IMR-90 (cell line): Measurements from ENCODE around the gene TDRD3. TPM values are rescaled to one million over a fixed set of nuclear protein-coding genes. Genes with fewer than 3 reads are reported as not detected.

Source experiments
- ATAC-seq: fragments of 200-7000 bp; cut with Tn5 transposase; 2 replicates; pipeline ENCODE4 v1.9.1; 2020; ENCODE audit warnings: low read depth, mild to moderate bottlenecking, moderate library complexity
- BruUV-seq: library from RNA; stranded (reverse); fragments of 400-500 nt; replicated peaks from 2 replicates; lab custom pipeline; 2021; lab: Mats Ljungman, UMichigan
- CTCF ChIA-PET: fragments of 300-600 bp; formaldehyde crosslinking; extraction: SDS; loops from one replicate; lab custom pipeline; 2021; ENCODE audit warnings: antibody characterized with exemption; lab: Yijun Ruan, JAX
- POLR2A ChIA-PET: fragments of 300-600 bp; sonication (Branson Sonifier 250); formaldehyde crosslinking; loops from one replicate; lab custom pipeline; 2022; ENCODE audit warnings: antibody characterized with exemption; ENCODE audit not compliant: unreplicated experiment; lab: Charles Lee
- DNase-seq: peaks from one replicate; pipeline ENCODE4 v3.0.0; 2013
- H2AFZ ChIP-seq: replicated peaks from 2 replicates; pipeline ENCODE3; 2013; ENCODE audit warnings: low read length, mild to moderate bottlenecking; ENCODE audit not compliant: poor library complexity
- H2AK5ac ChIP-seq: 2 replicates; pipeline ENCODE4 v1.6.1; 2013; ENCODE audit warnings: low read depth, low read length, inconsistent platforms
- H2AK9ac ChIP-seq: replicated peaks from 2 replicates; pipeline ENCODE3; 2013; ENCODE audit warnings: mild to moderate bottlenecking, low read depth, low read length, moderate library complexity; ENCODE audit not compliant: poor library complexity
- H2BK120ac ChIP-seq: 2 replicates; pipeline ENCODE4 v1.6.1; 2013; ENCODE audit warnings: low read depth, low read length, inconsistent platforms
- H2BK15ac ChIP-seq: 3 replicates; pipeline ENCODE4 v1.6.1; 2013; ENCODE audit warnings: low read depth, low read length, inconsistent platforms
- H2BK20ac ChIP-seq: 2 replicates; pipeline ENCODE4 v1.6.1; 2013; ENCODE audit warnings: low read depth, mild to moderate bottlenecking, inconsistent platforms, low read length, moderate library complexity
- H2BK5ac ChIP-seq: 2 replicates; pipeline ENCODE4 v1.6.1; 2013; ENCODE audit warnings: mild to moderate bottlenecking, low read depth, low read length, inconsistent platforms; ENCODE audit not compliant: poor library complexity, severe bottlenecking
- H3K14ac ChIP-seq: replicated peaks from 2 replicates; pipeline ENCODE4 v1.6.1; 2013; ENCODE audit warnings: low read depth, low read length, inconsistent platforms
- H3K18ac ChIP-seq: 2 replicates; pipeline ENCODE4 v1.6.1; 2013; ENCODE audit warnings: low read depth, low read length, control low read depth
- H3K23ac ChIP-seq: 2 replicates; pipeline ENCODE4 v1.6.1; 2013; ENCODE audit warnings: low read depth, low read length, inconsistent platforms
- H3K27ac ChIP-seq: 2 replicates; pipeline ENCODE4 v1.5.1; 2013; ENCODE audit warnings: mild to moderate bottlenecking, control low read depth, low read length; ENCODE audit not compliant: insufficient read depth
- H3K27me3 ChIP-seq: 2 replicates; pipeline ENCODE4 v1.6.1; 2013; ENCODE audit warnings: low read length; ENCODE audit not compliant: control insufficient read depth, insufficient read depth
- H3K36me3 ChIP-seq: 2 replicates; pipeline ENCODE4 v1.6.1; 2013; ENCODE audit warnings: low read length, mixed read lengths; ENCODE audit not compliant: control insufficient read depth, insufficient read depth
- H3K4ac ChIP-seq: 2 replicates; pipeline ENCODE4 v1.6.1; 2013; ENCODE audit warnings: low read depth, low read length, inconsistent platforms
- H3K4me1 ChIP-seq: 2 replicates; pipeline ENCODE4 v1.6.1; 2013; ENCODE audit warnings: low read length, mixed read lengths; ENCODE audit not compliant: control insufficient read depth, insufficient read depth
- H3K4me2 ChIP-seq: 2 replicates; pipeline ENCODE4 v1.6.1; 2013; ENCODE audit warnings: low read depth, mild to moderate bottlenecking, control low read depth, low read length, moderate library complexity
- H3K4me3 ChIP-seq: 2 replicates; pipeline ENCODE4 v1.5.1; 2013; ENCODE audit warnings: low read depth, mild to moderate bottlenecking, control low read depth, low read length, moderate library complexity; ENCODE audit not compliant: insufficient read depth
- H3K56ac ChIP-seq: 2 replicates; pipeline ENCODE4 v1.6.1; 2013; ENCODE audit warnings: low read length, inconsistent platforms; ENCODE audit not compliant: insufficient read depth; ENCODE audit errors: extremely low read depth
- H3K79me1 ChIP-seq, 2 experiments: 2 replicates each; pipeline ENCODE4 v1.6.1; 2013; ENCODE audit warnings: low read length in 2 of 2, inconsistent platforms in 1 of 2, low read depth in 1 of 2
- H3K9ac ChIP-seq: 2 replicates; pipeline ENCODE4 v1.6.1; 2013; ENCODE audit warnings: low read depth, low read length, control low read depth
- H3K9me1 ChIP-seq: 2 replicates; pipeline ENCODE4 v1.6.1; 2013; ENCODE audit warnings: low read length, inconsistent platforms; ENCODE audit not compliant: insufficient read depth
- H3K9me3 ChIP-seq: 2 replicates; pipeline ENCODE4 v1.6.1; 2013; ENCODE audit warnings: low read length; ENCODE audit not compliant: control insufficient read depth, insufficient read depth
- H4K20me1 ChIP-seq: 2 replicates; pipeline ENCODE4 v1.6.1; 2013; ENCODE audit warnings: low read length, inconsistent platforms; ENCODE audit not compliant: insufficient read depth
- H4K5ac ChIP-seq: 2 replicates; pipeline ENCODE4 v1.6.1; 2013; ENCODE audit warnings: mild to moderate bottlenecking, low read depth, low read length, control low read depth
- H4K8ac ChIP-seq, 2 experiments: 2 replicates each; pipeline ENCODE4 v1.6.1; 2013; ENCODE audit warnings: low read depth in 2 of 2, low read length in 2 of 2, control low read depth in 1 of 2, inconsistent platforms in 1 of 2
- H4K91ac ChIP-seq: 2 replicates; pipeline ENCODE4 v1.6.1; 2013; ENCODE audit warnings: low read depth, low read length, inconsistent platforms; ENCODE audit not compliant: insufficient read depth
- BHLHE40 ChIP-seq: fragments of 150-350 bp; IDR thresholded peaks from 2 replicates; pipeline ENCODE4 v1.6.1; 2016; ENCODE audit warnings: mild to moderate bottlenecking, low read depth, low read length
- CEBPB ChIP-seq: IDR thresholded peaks from 2 replicates; pipeline ENCODE4 v1.6.1; 2012; ENCODE audit warnings: low read depth, low read length, improper control_type of control experiment
- CHD1 ChIP-seq: IDR thresholded peaks from 2 replicates; pipeline ENCODE4 v1.6.1; 2012; ENCODE audit warnings: low read depth, low read length, improper control_type of control experiment
- CTCF ChIP-seq: conservative IDR thresholded peaks from 2 replicates; pipeline ENCODE4 v1.5.1; 2012; ENCODE audit warnings: mild to moderate bottlenecking, low read depth, low read length, improper control_type of control experiment
- ELK1 ChIP-seq: fragments of 150-350 bp; IDR thresholded peaks from 2 replicates; pipeline ENCODE4 v1.6.1; 2016; ENCODE audit warnings: low read depth, mild to moderate bottlenecking, low read length, moderate library complexity, borderline replicate concordance
- FOS ChIP-seq: fragments of 150-350 bp; IDR thresholded peaks from 2 replicates; pipeline ENCODE4 v1.6.1; 2016; ENCODE audit warnings: low read depth, low read length
- MAFK ChIP-seq: IDR thresholded peaks from 2 replicates; pipeline ENCODE4 v1.6.1; 2012; ENCODE audit warnings: low read depth, low read length, improper control_type of control experiment
- MAZ ChIP-seq: IDR thresholded peaks from 2 replicates; pipeline ENCODE4 v1.6.1; 2012; ENCODE audit warnings: low read depth, mild to moderate bottlenecking, low read length, improper control_type of control experiment, moderate library complexity, borderline replicate concordance
- MXI1 ChIP-seq: IDR thresholded peaks from 2 replicates; pipeline ENCODE4 v1.6.1; 2012; ENCODE audit warnings: low read depth, mild to moderate bottlenecking, low read length, moderate library complexity, borderline replicate concordance
- NFE2L2 ChIP-seq: fragments of 150-350 bp; IDR thresholded peaks from 2 replicates; pipeline ENCODE4 v1.6.1; 2016; ENCODE audit warnings: low read depth, mild to moderate bottlenecking, low read length
- POLR2A ChIP-seq: IDR thresholded peaks from 2 replicates; pipeline ENCODE4 v1.6.1; 2012; ENCODE audit warnings: mild to moderate bottlenecking, low read depth, low read length
- RAD21 ChIP-seq: IDR thresholded peaks from 2 replicates; pipeline ENCODE4 v1.6.1; 2012; ENCODE audit warnings: low read length, improper control_type of control experiment
- RCOR1 ChIP-seq: IDR thresholded peaks from 2 replicates; pipeline ENCODE4 v1.6.1; 2012; ENCODE audit warnings: mild to moderate bottlenecking, low read length, improper control_type of control experiment; ENCODE audit not compliant: insufficient replicate concordance
- RFX5 ChIP-seq: IDR thresholded peaks from 2 replicates; pipeline ENCODE4 v1.8.0; 2012; ENCODE audit warnings: low read depth, mild to moderate bottlenecking, low read length, moderate library complexity
- SMC3 ChIP-seq: fragments of 150-350 bp; IDR thresholded peaks from 2 replicates; pipeline ENCODE4 v1.6.1; 2016; ENCODE audit warnings: low read depth, mild to moderate bottlenecking, antibody characterized with exemption, low read length, moderate library complexity
- USF2 ChIP-seq: fragments of 150-350 bp; IDR thresholded peaks from 2 replicates; pipeline ENCODE4 v1.6.1; 2017; ENCODE audit warnings: mild to moderate bottlenecking, antibody characterized with exemption, low read length, low read depth
- WGBS, 2 experiments: methylation state at CpG; one replicate each; pipeline versions ENCODE4 v1.1.5 to v1.1.7; 2013; ENCODE audit warnings: missing lambda C conversion rate in 2 of 2; ENCODE audit not compliant: insufficient read length in 1 of 2; ENCODE audit errors: extremely low coverage in 2 of 2; 5-methylcytosine and 5-hydroxymethylcytosine counted together
- dilution Hi-C: fragments of 300-500 bp; cut with HindIII; formaldehyde crosslinking; loops from one replicate; pipeline ENCODE4 v1.14.3; 2018; ENCODE audit warnings: low sequenced_read_pairs; ENCODE audit not compliant: unreplicated experiment
- in situ Hi-C: fragments of 300-500 bp; cut with MboI; formaldehyde crosslinking; loops from 3 replicates; pipeline ENCODE4 v1.14.3; 2019; ENCODE audit warnings: low sequenced_read_pairs, inconsistent platforms, mixed read lengths
- intact Hi-C: fragments of 100-400 bp; cut with micrococcal nuclease; formaldehyde crosslinking; loops from 2 replicates; pipeline ENCODE4 v1.10.0; 2022
- polyA plus RNA-seq, 3 experiments: library from polyadenylated mRNA; depleted of rRNA; stranded (reverse); fragments of >200 nt; gene quantifications; 2 replicates each; pipeline ENCODE4 v1.2.3, GENCODE V29; 2012; ENCODE audit warnings: low replicate concordance in 1 of 3
- total RNA-seq: library from RNA; depleted of rRNA; stranded (reverse); fragments of >200 nt; gene quantifications from 2 replicates; pipeline ENCODE4 v1.2.3, GENCODE V29; 2012

TDRD3 gene
- total and polyA plus RNA-seq, 2 of the 4 experiments (the other 2 are of a cell fraction), result 3.9 to 12.0 TPM

- no peak overlapping the region for H3K14ac ChIP-seq
- H3K4me3 ChIP-seq, result no peak overlapping the region
- H4K91ac ChIP-seq, result no peak overlapping the region
- H3K4ac ChIP-seq, result no peak overlapping the region
- TF ChIP-seq BHLHE40 (no peak), POLR2A (no peak), CHD1 (no peak), MAZ (no peak), CTCF (no peak), RAD21 (no peak), MAFK (no peak), RFX5 (no peak), MXI1 (no peak), FOS (no peak), SMC3 (no peak), USF2 (no peak), CEBPB (no peak), RCOR1 (no peak), NFE2L2 (no peak), ELK1 (no peak)
- no CpG with 5 or more reads among the region's 7 CpGs for WGBS, 2 experiments
- no peaks in the 10 kb centered on the region for H3K9me1 ChIP-seq
- CTCF ChIA-PET, result interaction anchor here (0.6 kb wide), 1 partner anchor 45 kb away, joined by 6 read pairs; no protein-coding TSS in a partner anchor
- no peak overlapping the region for H3K27ac ChIP-seq
- BruUV-seq, result no TSS peak
- in situ Hi-C loops, result no loop called here
- dilution Hi-C loops, result no loop called here
- H3K9ac ChIP-seq, result no peak overlapping the region
- H3K4me2 ChIP-seq, result no peak overlapping the region
- H4K8ac ChIP-seq, result no peak overlapping the region
- H3K36me3 ChIP-seq, result no peaks in the 10 kb centered on the region
- no peak overlapping the region for H4K5ac ChIP-seq
- no peak overlapping the region for H2BK20ac ChIP-seq
- no peak overlapping the region for H2AFZ ChIP-seq
- H2BK120ac ChIP-seq, result no peak overlapping the region
- ATAC-seq (no peak), DNase-seq (no peak)
- POLR2A ChIA-PET, result no interaction called here
- H3K4me1 ChIP-seq, result no peaks in the 10 kb centered on the region
- no peak overlapping the region for H3K23ac ChIP-seq
- no peak overlapping the region for H3K56ac ChIP-seq
- H4K20me1 ChIP-seq, result no peaks in the 10 kb centered on the region
- no peaks in the 10 kb centered on the region for H3K9me3 ChIP-seq
- intact Hi-C loops, result no loop called here
- no peaks in the 10 kb centered on the region for H3K79me1 ChIP-seq
- H2BK15ac ChIP-seq, result no peak overlapping the region
- H3K27me3 ChIP-seq, result peaks cover 3% of the 10 kb centered on the region; the same call in 1 of the 2 replicates
- no peak overlapping the region for H2AK5ac ChIP-seq
- no peak overlapping the region for H2AK9ac ChIP-seq
- no peak overlapping the region for H2BK5ac ChIP-seq
- no peak overlapping the region for H3K18ac ChIP-seq
Observed at GRCh38 chr13:60370343-60370742, 26.7 kb upstream of the TDRD3 start.
